HG03159 (cell line): ENCODE measurements around the gene SPAG9.
"Not testable (repeated sequence)": the region's sequence is repeated elsewhere in the genome, so short reads cannot be mapped to it uniquely, and the experiment has no call there.

Experiments
- ATAC-seq: cut with Tn5 transposase; IDR thresholded peaks from one replicate; pipeline ENCODE4 v1.9.1; 2021; ENCODE audit warnings: mild to moderate bottlenecking, moderate library complexity; ENCODE audit not compliant: unreplicated experiment

The SPAG9 gene

DNA sequence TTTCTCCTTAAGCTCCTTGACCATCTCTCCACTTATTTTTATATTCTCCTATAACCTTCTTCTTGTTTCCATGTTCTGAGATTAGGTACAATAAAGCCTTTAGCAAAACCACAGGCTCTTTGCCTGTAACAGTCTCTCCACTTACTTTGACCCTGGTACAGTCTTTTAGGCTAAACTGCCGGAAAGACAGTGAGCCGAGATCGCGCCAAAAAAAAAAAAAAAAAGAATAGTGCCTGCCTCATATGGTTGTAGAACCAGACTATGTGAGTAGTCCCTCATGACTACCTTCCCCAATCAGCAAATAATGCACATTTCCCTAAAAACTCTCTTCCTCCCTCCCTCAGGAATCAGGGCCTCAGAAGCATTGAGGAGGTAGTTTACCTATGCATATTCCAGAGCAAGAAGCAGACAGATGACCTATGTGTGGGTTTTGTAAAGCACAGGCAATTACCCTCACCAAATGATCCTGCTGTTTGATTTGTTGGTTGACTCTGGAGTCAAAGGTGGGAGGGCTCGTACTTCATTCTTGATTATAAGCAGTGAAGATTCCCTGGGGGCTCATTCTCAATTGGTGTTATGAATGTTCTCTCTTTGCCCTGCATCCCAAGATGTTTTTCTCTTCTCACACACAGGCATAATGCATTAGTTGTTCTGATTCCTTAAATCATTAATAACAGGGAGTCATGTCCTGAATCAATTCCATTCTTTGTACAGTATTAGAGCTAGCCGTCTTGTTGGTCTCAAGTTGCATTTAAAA lies 23.8 kb upstream of the SPAG9 start:
- ATAC-seq: no peak

- no peak for ATAC-seq
These were observed 21.9 kb upstream of the SPAG9 start for GRCh38 chr17:51142597-51142996.

DNA sequence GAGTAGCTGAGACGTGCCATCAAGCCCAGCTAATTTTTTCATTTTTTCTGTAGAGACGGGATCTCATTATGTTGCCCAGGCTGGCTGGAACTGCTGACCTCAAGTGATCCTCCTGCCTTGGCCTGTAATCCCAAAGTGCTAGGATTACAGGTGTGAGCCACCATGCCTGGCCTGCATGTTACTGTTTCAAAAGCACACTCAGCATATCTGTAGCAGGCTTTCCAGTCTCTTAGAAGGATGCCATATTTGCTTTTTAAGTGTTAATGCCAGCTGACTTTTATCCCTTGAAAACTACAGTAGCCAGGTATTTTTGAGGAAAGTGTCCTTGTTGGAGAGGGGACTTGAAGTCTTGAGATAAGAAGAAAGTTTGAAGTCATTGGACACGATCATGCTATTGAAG lies 15.3 kb upstream of the SPAG9 start:
- ATAC-seq: no peak

GRCh38 chr17:51133365-51133764 lies 12.7 kb upstream of the SPAG9 start:
- ATAC-seq: no peak

GRCh38 chr17:51132964-51133319 lies 12.3 kb upstream of the SPAG9 start:
- ATAC-seq: no peak

DNA sequence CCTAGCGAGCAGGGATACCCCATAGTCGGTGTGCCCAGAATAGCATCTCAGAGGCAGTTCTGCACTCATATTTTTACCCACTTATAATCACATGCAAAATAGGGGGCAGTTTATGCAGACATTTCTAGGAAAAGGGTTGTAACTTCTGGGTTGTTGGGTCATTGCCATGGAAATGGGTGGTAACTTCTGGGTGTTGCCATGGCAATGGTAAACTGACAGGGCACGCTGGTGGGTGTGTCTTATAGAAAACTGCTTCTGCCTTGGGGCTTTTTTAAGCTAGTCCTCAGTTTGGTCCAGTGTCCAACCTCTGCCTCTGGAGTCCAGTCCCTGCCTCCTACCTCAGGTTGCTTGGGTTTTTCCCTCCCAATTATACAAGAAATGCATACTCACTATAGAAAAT lies 7.4 kb upstream of the SPAG9 start:
- ATAC-seq: no peak

GRCh38 chr17:51124640-51125503 lies 4.2 kb upstream of the SPAG9 start:
- no peak for ATAC-seq

DNA sequence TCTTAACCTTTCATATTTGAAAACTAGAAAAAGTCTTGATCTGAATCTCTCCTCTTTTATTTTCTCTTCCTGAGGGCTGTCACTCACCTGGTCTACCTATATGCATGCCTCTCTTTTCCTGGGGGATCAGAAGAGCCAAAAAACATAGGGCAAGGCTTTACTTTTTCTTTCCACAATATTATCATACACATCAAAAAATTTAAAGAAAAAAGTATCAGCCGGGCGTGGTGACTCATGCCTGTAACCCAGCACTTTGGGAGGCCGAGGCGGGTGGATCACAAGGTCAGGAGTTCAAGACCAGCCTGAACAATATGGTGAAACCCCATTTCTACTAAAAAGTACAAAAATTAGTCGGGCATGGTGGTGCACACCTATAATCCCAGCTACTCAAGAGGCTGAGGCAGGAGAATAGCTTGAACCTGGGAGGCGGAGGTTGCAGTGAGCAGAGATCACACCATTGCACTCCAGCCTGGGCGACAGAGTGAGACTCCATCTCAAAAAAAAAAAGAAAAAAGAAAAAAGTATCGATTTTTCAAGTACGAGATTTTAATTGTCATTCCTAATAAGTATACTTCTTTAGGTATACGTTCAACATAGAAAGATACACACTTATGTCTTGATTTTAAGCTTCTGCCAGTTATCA lies 1.9 kb upstream of the SPAG9 start:
- not testable (repeated sequence) for ATAC-seq

GRCh38 chr17:51121620-51122472 lies 1.2 kb upstream of the SPAG9 start:
- peak; percentile 27 for ATAC-seq

DNA sequence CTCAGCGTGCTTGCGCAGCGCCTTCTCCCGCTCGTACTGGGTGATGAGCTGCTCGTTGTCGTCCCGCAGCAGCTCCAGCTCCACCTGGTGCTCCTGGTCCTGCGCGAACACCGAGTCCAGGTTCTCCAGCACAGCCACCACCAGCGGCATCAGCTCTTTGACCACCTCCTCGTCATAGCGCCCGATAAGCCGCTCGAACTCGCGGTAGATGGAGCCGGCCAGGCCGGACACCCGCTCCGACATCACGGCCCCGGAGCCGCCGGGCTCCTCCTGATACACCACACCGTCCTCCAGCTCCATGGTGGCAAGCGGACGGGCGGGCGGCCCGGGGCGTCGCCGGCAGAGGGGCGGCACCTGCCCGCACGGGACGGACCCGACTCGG lies 320 bp downstream of the SPAG9 start:
- peak; percentile 42 for ATAC-seq

DNA sequence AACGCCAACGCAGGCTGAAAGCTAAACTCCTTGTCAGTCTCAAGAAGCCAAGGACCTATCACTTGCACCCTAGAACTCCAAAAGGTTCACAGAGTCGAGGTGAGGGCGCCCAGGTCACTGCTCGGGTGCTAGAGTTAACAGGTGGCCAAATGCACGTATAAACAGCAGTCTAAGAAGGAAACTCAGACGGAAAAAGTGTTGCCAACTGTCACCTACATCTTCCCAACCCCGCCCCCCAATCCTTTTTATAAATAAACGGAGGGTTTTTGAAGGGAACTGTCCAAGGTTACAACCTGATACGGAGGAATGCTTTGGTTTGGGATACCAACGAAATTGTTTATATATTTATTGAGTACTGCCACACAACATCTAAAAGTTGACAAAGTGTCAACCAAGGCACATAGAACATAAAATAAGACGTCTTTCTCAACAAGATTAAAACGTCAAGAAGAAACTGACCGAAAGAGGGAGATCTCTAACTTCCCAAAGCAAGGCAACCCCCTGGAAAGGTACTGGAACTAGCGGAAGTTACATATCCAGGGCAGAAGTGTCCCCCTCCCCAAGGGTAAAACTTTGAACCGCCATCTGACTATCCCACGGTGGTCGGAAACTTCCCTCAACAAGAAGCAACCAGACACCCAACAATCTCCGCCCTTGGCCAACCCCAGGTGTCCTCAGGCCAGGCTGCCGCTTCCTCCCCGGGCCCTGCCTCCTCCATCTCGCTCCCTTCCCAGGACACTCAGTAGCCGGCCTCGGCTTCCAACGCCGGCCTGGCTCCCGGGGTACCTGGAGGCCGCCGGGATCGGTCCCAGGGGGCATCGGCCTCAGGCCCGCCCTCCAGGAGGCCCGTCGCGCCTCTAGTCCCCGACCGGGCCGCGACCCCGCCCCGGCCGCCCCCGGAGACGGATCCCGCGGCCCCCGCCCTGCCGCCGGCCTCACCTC lies 982 bp downstream of the SPAG9 start:
- ATAC-seq: peak; percentile 24

DNA sequence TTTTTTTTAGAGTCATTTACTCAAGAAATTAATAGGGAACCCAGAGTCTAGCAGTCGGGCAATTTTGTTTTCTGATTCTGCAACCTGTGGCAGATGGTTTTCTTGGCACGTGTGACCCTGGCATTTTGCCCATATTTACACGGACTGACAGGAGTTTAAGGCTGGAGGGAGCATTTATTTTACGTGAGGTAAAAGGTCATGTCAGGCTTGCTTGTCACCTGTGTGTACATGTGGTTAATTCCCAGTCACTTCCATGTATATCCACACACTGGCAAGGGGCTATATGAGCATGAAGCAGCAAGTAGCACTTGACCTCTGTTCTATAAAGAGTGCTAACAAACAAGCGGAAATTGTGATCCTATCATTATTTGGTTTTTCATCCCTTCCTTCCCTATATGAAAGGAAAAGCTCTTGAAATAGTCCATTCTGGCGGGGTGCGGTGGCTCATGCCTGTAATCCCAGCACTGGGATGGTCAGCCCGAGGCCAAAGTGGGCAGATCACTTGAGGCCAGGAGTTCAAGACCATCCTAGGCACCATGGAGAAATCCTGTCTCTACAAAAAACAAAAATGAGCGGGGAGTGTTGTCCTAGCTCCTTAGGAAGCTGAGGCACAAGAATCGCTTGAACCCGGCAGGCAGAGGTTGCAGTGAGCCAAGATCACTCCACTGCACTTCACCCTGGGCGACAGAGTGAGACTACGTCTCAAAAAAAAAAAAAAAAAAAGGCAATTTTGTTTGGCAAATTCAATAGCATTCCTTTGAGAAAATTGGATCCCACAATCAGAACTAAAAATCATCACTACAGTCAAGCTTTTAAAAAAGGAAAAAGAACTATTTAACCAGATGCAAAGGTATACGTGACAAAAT lies 2.1 kb downstream of the SPAG9 start:
- ATAC-seq: no peak

DNA sequence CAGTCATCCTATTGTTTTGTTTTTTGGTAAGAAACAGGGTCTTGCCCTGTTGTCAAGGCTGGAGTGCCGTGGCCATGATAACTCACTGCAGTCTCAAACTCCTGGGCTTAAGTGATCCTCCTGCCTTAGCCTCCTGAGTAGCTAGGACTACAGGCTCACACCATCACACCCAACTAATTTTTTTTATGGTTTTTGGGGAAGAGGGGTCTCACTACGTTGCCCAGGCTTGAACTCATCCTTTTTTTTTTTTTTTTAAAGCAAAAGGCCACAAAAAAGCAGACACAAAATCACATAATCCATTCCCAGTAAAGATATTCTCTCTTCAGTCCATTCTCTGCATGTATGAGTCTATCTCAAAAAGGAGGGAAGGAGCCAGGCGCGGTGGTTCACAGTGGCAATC lies 5.5 kb downstream of the SPAG9 start:
- no peak for ATAC-seq

- ATAC-seq: not testable (repeated sequence)
These were observed 8.1 kb downstream of the SPAG9 start for GRCh38 chr17:51112303-51113222.

GRCh38 chr17:51107778-51108177 lies 12.9 kb downstream of the SPAG9 start:
- ATAC-seq: no peak

GRCh38 chr17:51103451-51103850 lies 17.2 kb downstream of the SPAG9 start:
- ATAC-seq: no peak

GRCh38 chr17:51103050-51103449 lies 17.6 kb downstream of the SPAG9 start:
- no peak for ATAC-seq
